ENCODE data around the gene SH3RF3.

DNA sequence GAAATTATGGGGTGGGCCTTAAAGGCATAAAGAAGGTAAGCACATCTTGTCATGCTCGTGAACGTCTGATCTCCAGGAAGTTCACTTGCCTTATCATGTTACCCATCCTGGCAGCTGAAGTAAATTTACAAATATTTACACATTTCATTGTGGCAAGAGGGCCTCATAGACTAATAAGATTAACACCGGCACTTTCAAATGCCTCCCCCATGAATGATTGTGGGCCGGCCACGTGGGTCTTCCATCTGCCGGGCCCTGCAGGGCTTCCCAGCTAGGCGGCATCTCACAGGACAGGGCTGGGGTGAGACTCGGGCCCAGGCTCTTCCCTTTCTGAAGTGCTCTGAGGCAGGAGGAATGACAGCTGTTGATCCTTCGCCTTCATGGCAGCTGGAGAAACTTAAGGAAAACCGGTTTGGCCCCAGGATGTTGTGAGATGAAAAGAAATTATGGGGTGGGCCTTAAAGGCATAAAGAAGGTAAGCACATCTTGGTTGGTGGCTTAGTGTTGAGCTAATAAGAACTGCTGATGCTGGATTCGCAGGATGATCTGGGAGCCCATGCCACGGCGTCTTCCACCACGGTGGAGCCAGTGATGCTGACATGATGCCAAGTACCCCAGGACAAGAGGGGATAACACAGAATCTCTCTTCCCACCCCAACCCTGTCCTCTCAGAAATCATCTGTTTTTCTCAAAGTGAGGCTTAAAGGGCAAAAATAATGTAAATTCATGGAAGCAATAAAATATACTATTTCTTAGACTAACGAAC is 308.5 kb downstream of the SH3RF3 start:
- no peak for TF ChIP-seq CTCF (IDR thresholded peaks at IDR 0.05; ENCODE audit: insufficient read depth, low read depth, low read length)
- TF ChIP-seq EZH2 (IDR thresholded peaks at IDR 0.05; ENCODE audit: insufficient read depth, low read length), result no peak
